Left cardiac atrium (tissue), 4 donors: ENCODE results near the gene REG3A. TPM values are rescaled to one million over a fixed set of nuclear protein-coding genes. Genes with fewer than 3 reads are reported as not detected.

ENCODE experiments used
- ATAC-seq, 2 donors: fragments of 200-7000 bp; cut with Tn5 transposase; one replicate each; pipeline ENCODE4 v1.9.1; 2020; ENCODE audit warnings: mild to moderate bottlenecking in 2 of 2, moderate library complexity in 2 of 2
- DNase-seq: peaks from one replicate; pipeline ENCODE4 v3.0.0-alpha.2; 2020
- intact Hi-C, 2 donors: fragments of 100-400 bp; cut with DNase I; formaldehyde crosslinking; loops; one replicate each; pipeline versions ENCODE4 v1.14.1 to v1.15.1; 2022 to 2023
- total RNA-seq, 2 donors: library from RNA; stranded (reverse); fragmentation: NEBNext Ultra II Directional; extraction: Animal tissue kit (Norgen Biotek cat#: 25700); gene quantifications; one replicate each; pipeline ENCODE4 v1.2.1, GENCODE V29; 2021
- donor health status: DM: no; HTN: yes; CAD: no.
- donor health status: DM: no; HTN: yes; CAD: no; lungs with severe emphysema.
- donor health status: DM: yes; HTN: yes; CAD: no.
- donor health status: Dilated cardiomyopathy.

REG3A gene
- total RNA-seq, 2 donors from 2014 or later, result not detected

DNA sequence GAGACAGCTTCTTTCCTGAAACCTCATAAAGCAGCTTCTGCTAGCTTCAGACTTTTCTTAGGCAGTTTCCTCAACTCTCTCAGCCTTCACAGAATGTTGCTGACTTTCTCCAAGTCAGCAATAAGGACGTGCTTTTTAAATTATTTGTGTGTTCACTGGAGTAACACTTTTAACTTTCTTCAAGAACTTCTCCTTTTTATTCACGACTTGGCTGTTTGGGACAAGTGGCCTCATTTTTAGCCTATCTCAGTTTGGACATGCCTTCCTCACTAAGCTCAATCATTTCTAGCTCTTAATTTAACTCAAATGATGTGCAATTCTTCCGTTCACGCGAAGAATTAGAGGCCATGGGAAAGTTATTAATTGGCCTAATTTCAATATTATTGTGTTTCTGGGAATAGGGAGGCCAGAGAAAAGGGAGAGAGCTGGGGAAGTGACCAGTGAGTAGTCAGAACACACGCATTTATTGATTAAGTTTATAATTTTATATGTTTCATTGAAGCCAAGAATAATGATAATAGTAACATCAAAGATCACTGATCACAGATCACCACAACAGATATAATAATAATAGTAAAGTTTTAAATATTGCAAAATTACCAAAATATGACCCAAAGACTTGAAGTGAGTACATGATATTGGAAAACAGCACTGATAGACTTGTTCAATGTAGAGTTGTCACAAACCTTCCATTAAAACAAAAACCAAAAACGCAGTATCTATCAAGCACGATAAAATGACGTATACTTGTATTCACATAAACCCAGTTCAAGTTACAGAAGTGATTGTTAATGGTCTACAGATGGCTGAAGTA, 34.4 kb downstream of the REG3A start:
- ATAC-seq (no peak), DNase-seq (no peak)
- intact Hi-C loops, result no loop called here

DNA sequence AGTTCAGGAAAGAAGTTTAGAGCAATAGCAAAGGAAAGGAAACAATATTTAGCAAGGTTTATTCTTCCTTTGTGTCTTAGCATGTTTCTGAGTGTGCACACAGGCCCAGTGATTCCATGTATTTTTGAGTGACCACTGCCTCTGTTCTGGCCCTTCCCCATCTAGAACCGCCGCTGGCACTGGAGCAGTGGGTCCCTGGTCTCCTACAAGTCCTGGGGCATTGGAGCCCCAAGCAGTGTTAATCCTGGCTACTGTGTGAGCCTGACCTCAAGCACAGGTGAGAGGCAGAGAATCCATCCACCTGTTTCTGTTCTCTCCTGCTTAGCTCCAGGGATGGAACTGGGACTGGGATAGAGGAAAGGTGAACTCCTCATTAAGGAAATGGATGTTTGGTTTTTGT, 36.9 kb downstream of the REG3A start:
- DNase-seq (no peak), ATAC-seq (no peak)
- intact Hi-C loops, result no loop called here

DNA sequence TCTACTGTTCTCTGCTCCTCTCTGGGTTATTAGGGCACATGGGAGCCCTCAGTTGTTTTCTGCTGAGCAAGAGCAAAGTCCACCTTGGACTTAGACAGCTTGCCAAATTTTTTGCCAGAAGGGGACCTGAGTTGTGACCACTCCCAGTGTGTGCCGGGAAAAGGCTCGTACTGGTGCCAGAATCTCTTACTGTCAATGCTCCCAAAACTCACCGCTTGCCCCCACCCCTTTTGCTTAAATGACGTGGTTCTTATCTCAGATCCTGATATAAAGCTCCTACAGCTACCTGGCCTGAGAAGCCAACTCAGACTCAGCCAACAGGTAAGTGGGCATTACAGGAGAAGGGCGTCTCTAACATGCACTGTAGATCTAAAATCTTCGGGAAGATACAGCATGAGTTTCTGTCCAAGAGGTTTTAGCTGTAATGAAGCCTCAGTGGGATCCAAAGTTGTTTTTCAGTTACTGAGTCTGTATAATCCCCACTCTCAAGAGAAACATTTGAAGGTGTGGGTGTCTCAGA, 39.3 kb downstream of the REG3A start, which contains the start of gene REG1A:
REG1A (plus strand) TSS at position 295 of the 520 bp plus-strand sequence. CDS start 374 bp downstream, outside the sequence.
- intact Hi-C loops, result no loop called here
- DNase-seq (no peak), ATAC-seq (no peak)

DNA sequence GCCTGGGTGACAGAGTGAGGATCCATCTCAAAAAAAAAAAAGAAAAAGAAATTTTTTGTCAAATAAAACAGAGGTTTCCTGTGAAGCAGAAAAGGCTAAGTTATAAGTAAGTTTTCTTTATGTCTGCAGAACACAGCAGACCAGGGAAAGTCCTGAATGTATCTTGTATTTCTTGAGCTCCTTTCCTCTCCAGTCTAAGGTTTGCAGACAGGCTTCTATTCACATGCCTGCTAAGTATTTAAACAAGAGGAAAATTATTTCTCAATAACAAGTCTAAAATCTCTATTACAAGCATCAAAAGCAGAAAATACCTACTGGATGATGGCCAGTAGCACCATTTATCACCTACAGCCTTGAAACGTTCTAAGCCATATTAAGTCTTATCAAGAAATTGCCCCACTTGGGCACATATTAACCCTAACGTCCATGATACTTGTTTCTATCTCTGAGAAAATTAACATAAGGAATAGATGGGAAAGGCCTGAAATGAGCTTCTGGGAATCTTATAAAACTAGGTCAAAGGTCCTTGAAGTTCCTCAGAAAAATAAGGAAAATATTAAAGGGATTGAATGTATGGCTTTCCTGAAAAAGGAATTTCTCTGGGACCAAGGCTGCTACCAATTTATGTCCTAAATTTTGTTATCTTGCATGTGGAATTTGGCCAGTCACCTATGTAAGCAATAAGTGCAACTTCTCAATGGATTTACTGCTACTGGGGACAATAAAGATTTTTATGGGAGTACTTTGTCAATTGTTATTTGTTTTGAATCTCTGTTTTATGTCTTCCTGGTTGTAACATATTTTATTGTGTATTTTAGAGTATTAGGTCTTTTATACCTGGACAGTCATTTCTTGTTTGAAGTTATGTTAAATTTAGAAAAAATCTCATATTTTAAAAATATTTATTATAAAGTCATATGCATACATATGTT, 42.3 kb downstream of the REG3A start:
- intact Hi-C loops, result loop anchor here in 1 of 2 donors (2.0 kb wide), 1 partner anchor 14 kb away; no protein-coding TSS in a partner anchor
- ATAC-seq (no peak), DNase-seq (no peak)

DNA sequence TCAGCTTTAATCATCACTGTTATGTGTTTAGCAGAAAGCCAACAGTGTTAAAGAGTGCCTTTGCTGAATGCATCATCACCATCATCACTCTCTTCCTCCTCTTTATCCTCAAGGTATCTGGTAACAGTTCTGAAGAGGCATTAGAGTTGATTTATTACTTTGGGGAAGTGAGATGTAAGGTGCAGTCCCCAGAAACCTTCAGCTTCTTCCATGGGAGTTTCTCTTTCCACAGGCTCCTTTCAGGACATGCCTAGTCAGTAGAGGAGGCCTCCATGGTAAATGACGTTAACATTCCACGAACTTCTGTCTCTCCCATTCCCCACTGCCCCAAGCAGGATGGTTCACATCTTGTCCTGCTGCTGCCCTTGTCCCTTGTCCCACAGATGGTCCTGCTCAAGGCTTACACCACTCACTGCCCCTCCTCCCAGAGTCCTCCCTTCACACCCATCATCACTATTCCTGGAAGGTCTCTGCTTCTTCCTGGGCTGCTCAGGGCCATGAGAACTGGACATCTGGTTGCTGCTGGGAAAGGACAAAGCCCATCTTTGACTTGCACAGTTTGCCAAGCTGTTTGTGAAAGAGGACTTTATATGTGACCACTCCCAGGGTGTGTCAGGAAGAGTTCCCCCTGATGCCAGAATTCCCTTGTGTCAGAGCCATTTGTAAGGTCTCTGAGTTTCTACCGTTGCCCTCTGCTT, 44.6 kb downstream of the REG3A start:
- intact Hi-C loops, result no loop called here

DNA sequence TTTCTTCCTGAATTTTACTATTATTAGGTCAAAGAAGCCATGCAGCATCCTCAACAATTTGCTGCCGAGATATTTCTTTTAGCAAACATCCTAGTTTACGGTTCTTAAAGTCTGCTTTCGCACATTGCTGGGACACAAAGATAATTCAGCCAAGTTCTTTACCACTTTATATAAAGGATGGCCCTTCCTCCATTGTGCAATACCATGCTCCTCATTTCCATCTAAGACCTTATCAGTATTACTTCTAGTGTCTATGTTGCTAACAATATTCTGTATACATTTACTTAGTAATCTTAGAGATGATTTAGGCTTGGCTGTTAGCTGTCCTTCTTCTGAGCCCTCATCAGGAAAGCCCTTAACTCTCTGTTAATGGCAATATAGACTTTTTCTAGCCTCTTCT, 47.3 kb downstream of the REG3A start:
- intact Hi-C loops, result no loop called here
- no peak for DNase-seq
- ATAC-seq, result no peak

More for the DNA sequence above, 44.6 kb downstream of the REG3A start:
- DNase-seq (no peak), ATAC-seq (no peak)

Other genes with a start within 250 kb of the REG3A start
- not detected for gene REG3G, start 134.1 kb downstream of the REG3A start, total RNA-seq
- gene REG1B, start 71.8 kb downstream of the REG3A start, total RNA-seq, result not detected
- gene REG1A, start 39.3 kb downstream of the REG3A start, total RNA-seq, result not detected